Mammary epithelial cell (primary cell): ENCODE measurements around the gene UBE2V1.

Experiments
- CTCF ChIP-seq, 2 donors: IDR thresholded peaks in 1 of 2; conservative IDR thresholded peaks in 1 of 2; 2 replicates each; pipeline ENCODE4 v1.5.1; 2011 to 2012; ENCODE audit warnings: inconsistent platforms in 2 of 2, low read length in 2 of 2, mild to moderate bottlenecking in 2 of 2, control low read depth in 1 of 2, low read depth in 1 of 2; ENCODE audit not compliant: insufficient read depth in 1 of 2; ENCODE audit errors: extremely low read depth in 1 of 2
- EZH2 ChIP-seq: IDR thresholded peaks from 2 replicates; pipeline ENCODE4 v1.6.1; 2012; ENCODE audit warnings: low read length, inconsistent platforms, borderline replicate concordance

- TF ChIP-seq CTCF (conservative IDR thresholded peaks at IDR 0.05 in 1 of 2, IDR thresholded peaks at IDR 0.05 in 1 of 2; ENCODE audit: extremely low read depth in 1 of 2, insufficient read depth in 1 of 2, low read depth in 1 of 2, low read length in 2 of 2): no peak
- no peak for TF ChIP-seq EZH2
These were observed 11.7 kb downstream of the UBE2V1 start for GRCh38 chr20:50101281-50101680.
